ENCODE measurements around the gene NFATC2. TPM values are rescaled to one million over a fixed set of nuclear protein-coding genes. Genes with fewer than 3 reads are reported as not detected.

NFATC2 gene
- polyA plus RNA-seq, 1 experiment, result 0.21 TPM

DNA sequence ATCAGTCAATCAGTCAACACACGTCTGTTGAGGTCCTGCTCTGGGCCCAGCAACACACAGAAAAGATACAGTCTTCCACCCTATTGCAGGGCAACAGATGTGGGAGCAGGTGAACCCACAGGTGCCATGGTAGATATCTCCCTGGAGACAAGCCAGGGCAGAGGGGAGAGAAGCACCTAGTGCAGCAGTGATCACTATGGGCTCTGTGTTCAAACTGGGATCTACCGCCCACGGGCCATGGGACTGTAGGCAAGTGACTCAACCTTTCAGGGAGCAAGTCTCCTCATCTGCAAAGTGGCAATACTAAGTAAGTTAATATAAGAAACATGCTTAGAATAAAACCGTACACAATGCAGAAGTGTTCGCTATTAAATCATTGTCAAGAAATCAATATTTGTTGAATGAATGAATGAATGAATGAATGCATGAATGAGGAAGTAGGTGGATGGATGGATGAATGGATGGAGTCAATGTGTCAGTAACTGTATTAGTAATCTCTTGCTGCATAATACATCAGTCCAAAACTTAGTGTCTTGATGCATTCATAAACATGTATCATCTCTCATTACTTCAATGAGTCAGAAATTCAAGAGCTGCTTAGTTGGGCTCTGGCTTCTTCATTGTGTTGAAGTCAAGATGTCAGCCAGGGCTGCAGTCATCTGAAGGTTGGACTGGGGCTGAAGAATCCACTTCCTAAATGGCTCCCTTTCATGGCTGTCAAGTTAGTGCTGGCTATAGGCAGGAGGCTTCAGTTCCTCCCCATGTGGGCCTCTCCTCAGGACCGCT is 31.9 kb upstream of the NFATC2 start:
- DNase-seq (ENCODE audit: low read depth), result no peak
- POLR2A ChIA-PET, result no interaction called here
- no peak for TF ChIP-seq CTCF (IDR thresholded peaks at IDR 0.05; ENCODE audit: insufficient read depth, low read depth, low read length)

DNA sequence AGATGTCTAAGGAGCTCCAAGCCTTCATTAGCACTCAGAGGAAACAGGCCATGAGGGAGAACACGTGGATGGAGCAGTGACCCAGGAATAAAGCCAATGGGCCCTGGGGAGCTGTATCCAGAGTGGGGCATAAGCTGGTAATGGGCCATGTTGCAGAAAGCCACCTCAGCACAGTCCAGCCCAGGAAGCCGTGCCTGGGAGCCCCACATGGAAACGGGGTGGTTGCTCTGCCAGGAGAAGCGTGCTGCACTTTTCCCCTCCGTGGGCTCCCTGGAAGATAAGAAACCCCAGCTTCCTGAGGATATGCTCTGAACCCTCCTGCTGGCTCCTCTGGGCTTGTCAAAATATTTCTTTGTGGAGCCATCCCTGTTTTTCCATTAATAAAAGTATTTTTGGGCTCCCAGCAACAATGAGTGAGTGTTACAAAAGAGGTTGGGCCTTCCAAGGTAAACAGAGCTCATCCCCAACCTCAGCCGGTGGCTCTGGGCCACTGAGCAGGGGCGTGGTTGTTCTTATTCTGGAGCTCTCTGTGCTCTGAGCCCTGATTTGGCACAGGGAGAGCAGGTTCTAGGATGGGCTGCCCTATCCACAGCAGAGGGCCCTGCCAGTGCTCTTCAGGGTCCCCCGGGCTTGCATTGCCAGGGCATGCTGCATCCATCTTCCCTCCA is 31.2 kb upstream of the NFATC2 start:
- Histone ChIP-seq H3K36me3 (ENCODE audit: control insufficient read depth, insufficient read depth, low read length) (no peaks in the 10 kb centered on the region), H3K27me3 (ENCODE audit: control insufficient read depth, insufficient read depth, low read length) (no peaks in the 10 kb centered on the region), H3K4me3 (ENCODE audit: low read depth, low read length) (no peak overlapping the region)
- ChIA-PET CTCF (interaction anchor here (1.1 to 1.9 kb wide), 4 partner anchors 8 to 21 kb away, joined by 3 to 4 read pairs (median 4); no protein-coding TSS in a partner anchor), POLR2A (no interaction called here)
- no peak for TF ChIP-seq CTCF (IDR thresholded peaks at IDR 0.05; ENCODE audit: insufficient read depth, low read depth, low read length)
- DNase-seq (ENCODE audit: low read depth), result no peak

More for the DNA sequence above, 31.9 kb upstream of the NFATC2 start:
- no peaks in the 10 kb centered on the region for H3K36me3 ChIP-seq (ENCODE audit: control insufficient read depth, insufficient read depth, low read length)
- H3K4me3 ChIP-seq (ENCODE audit: low read depth, low read length), result no peak overlapping the region
- no peaks in the 10 kb centered on the region for H3K27me3 ChIP-seq (ENCODE audit: control insufficient read depth, insufficient read depth, low read length)
- CTCF ChIA-PET, result interaction anchor here (1.2 to 1.4 kb wide), 2 partner anchors 10 to 12 kb away, joined by 3 to 4 read pairs; no protein-coding TSS in a partner anchor

GRCh38 chr20:51571460-51571794 is 28.9 kb upstream of the NFATC2 start:
- no peaks in the 10 kb centered on the region for H3K36me3 ChIP-seq (ENCODE audit: control insufficient read depth, insufficient read depth, low read length)
- no peak for DNase-seq (ENCODE audit: low read depth)
- TF ChIP-seq CTCF (IDR thresholded peaks at IDR 0.05; ENCODE audit: insufficient read depth, low read depth, low read length), result no peak
- ChIA-PET CTCF (interaction anchor here (1.3 to 1.5 kb wide), 2 partner anchors 9 to 17 kb away, joined by 3 to 4 read pairs; no protein-coding TSS in a partner anchor), POLR2A (no interaction called here)
- no peaks in the 10 kb centered on the region; the same call in 1 of the 2 replicates for H3K27me3 ChIP-seq (ENCODE audit: control insufficient read depth, insufficient read depth, low read length)
- no peak overlapping the region for H3K4me3 ChIP-seq (ENCODE audit: low read depth, low read length)

GRCh38 chr20:51570739-51571459 is 28.4 kb upstream of the NFATC2 start:
- TF ChIP-seq CTCF (IDR thresholded peaks at IDR 0.05; ENCODE audit: insufficient read depth, low read depth, low read length), result no peak
- DNase-seq (ENCODE audit: low read depth), result no peak
- POLR2A ChIA-PET, result interaction anchor here (0.6 kb wide), 1 partner anchor 8 kb away, joined by 3 read pairs; no protein-coding TSS in a partner anchor
- CTCF ChIA-PET, result interaction anchor here (1.0 to 1.5 kb wide), 3 partner anchors 8 to 184 kb away, joined by 3 to 4 read pairs (median 4); no protein-coding TSS in a partner anchor
- Histone ChIP-seq H3K4me3 (ENCODE audit: low read depth, low read length) (no peak overlapping the region), H3K36me3 (ENCODE audit: control insufficient read depth, insufficient read depth, low read length) (no peaks in the 10 kb centered on the region), H3K27me3 (ENCODE audit: control insufficient read depth, insufficient read depth, low read length) (no peaks in the 10 kb centered on the region; the same call in 1 of the 2 replicates)
